Astrocyte (in vitro differentiated cells and primary cell): ENCODE measurements around the gene NDUFB1. TPM values are rescaled to one million over a fixed set of nuclear protein-coding genes. Genes with fewer than 3 reads are reported as not detected.

Experiments
- DNase-seq: peaks from one replicate; pipeline ENCODE4 v3.0.0-alpha.2; 2010; ENCODE audit warnings: low read depth
- FAIRE-seq: peaks from 2 replicates; lab custom pipeline; 2011; peaks lifted over from hg19 to GRCh38; lab: Jason Lieb, UNC
- H2AFZ ChIP-seq: 2 replicates; pipeline ENCODE4 v1.6.0; 2012; ENCODE audit warnings: low read depth, low read length, inconsistent platforms
- H3K27ac ChIP-seq: 2 replicates; pipeline ENCODE4 v1.5.1; 2011; ENCODE audit warnings: low read depth, low read length, inconsistent platforms
- H3K27me3 ChIP-seq: 2 replicates; pipeline ENCODE4 v1.6.0; 2011; ENCODE audit warnings: low read length, inconsistent platforms; ENCODE audit not compliant: insufficient read depth
- H3K36me3 ChIP-seq: 2 replicates; pipeline ENCODE4 v1.5.1; 2011; ENCODE audit warnings: low read length, inconsistent platforms; ENCODE audit not compliant: insufficient read depth
- H3K4me1 ChIP-seq: 2 replicates; pipeline ENCODE4 v1.5.1; 2011; ENCODE audit warnings: low read length, inconsistent platforms; ENCODE audit not compliant: insufficient read depth
- H3K4me2 ChIP-seq: 2 replicates; pipeline ENCODE4 v1.6.0; 2012; ENCODE audit warnings: low read length, inconsistent platforms
- H3K4me3 ChIP-seq: 2 replicates; pipeline ENCODE4 v1.5.1; 2011; ENCODE audit warnings: low read depth, mild to moderate bottlenecking, low read length, inconsistent platforms; ENCODE audit not compliant: insufficient read depth
- H3K79me2 ChIP-seq: 2 replicates; pipeline ENCODE4 v1.6.0; 2012; ENCODE audit warnings: mild to moderate bottlenecking, low read length, inconsistent platforms; ENCODE audit not compliant: insufficient read depth
- H3K9ac ChIP-seq: 2 replicates; pipeline ENCODE4 v1.6.0; 2012; ENCODE audit warnings: mild to moderate bottlenecking, low read length, inconsistent platforms
- H3K9me3 ChIP-seq: 2 replicates; pipeline ENCODE4 v1.5.1; 2012; ENCODE audit warnings: low read depth, mild to moderate bottlenecking, low read length, inconsistent platforms; ENCODE audit not compliant: insufficient read depth
- H4K20me1 ChIP-seq: 2 replicates; pipeline ENCODE4 v1.6.0; 2012; ENCODE audit warnings: low read length, inconsistent platforms; ENCODE audit not compliant: insufficient read depth
- H3K27ac Mint-ChIP-seq: one replicate; pipeline ENCODE4 v1.8.0; 2021; ENCODE audit warnings: mild to moderate bottlenecking, mixed read lengths; ENCODE audit not compliant: unreplicated experiment
- H3K27me3 Mint-ChIP-seq: one replicate; pipeline ENCODE4 v1.8.0; 2021; ENCODE audit warnings: low read depth, mixed read lengths; ENCODE audit not compliant: unreplicated experiment
- H3K36me3 Mint-ChIP-seq: one replicate; pipeline ENCODE4 v1.8.0; 2021; ENCODE audit warnings: low read depth, mixed read lengths; ENCODE audit not compliant: unreplicated experiment
- H3K4me1 Mint-ChIP-seq: one replicate; pipeline ENCODE4 v1.8.0; 2021; ENCODE audit warnings: low read depth, mixed read lengths; ENCODE audit not compliant: unreplicated experiment
- H3K4me3 Mint-ChIP-seq: one replicate; pipeline ENCODE4 v1.8.0; 2021; ENCODE audit warnings: mild to moderate bottlenecking, moderate library complexity, mixed read lengths; ENCODE audit not compliant: unreplicated experiment
- H3K9me3 Mint-ChIP-seq: one replicate; pipeline ENCODE4 v1.8.0; 2021; ENCODE audit warnings: mild to moderate bottlenecking, mixed read lengths; ENCODE audit not compliant: unreplicated experiment
- EZH2 ChIP-seq: IDR thresholded peaks from 2 replicates; pipeline ENCODE4 v1.6.1; 2012; ENCODE audit warnings: mild to moderate bottlenecking, low read length, inconsistent platforms; ENCODE audit not compliant: insufficient read depth
- total RNA-seq: library from RNA; stranded (reverse); gene quantifications from 2 replicates; pipeline ENCODE4 v1.2.1, GENCODE V29; 2021
- TF ChIP-seq, protein P1 (sequence below): IDR thresholded peaks from 2 replicates; pipeline ENCODE4 v1.5.1; 2011; ENCODE audit warnings: low read depth, mild to moderate bottlenecking, inconsistent platforms, low read length, moderate library complexity; ENCODE audit not compliant: insufficient read depth

NDUFB1 gene
- total RNA-seq, 1 donor from 2014 or later, result 108 TPM

DNA sequence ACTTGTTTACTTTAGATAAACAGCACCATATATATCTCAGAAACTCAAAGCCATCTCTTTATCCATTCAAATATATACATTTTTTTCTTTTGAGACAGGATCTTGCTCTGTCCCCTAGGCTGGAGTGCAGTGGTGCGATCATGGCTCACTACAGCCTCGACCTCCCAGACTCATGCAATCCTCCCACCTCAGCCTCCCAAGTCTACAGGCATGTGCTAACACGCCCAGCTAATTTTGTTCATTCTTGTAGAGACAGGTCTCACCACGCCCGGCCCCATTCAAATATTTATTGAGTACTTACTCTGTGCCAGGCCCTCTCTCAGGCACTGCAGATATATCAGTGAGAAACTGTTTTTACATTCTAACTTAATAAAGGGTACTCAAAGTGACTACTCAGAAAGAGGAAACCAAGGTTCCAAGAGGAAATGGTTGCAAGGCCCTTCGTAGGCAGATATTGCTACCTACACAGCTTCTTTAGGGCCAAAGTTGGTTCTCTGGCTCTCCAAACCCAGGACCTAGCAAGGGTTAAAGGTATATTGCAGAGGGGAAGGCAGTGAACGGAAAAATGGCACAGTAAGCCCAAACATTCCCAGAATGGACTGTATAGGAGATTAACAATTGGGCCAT, 18.0 kb downstream of the NDUFB1 start:
- Mint-ChIP-seq H3K4me3 (no peak overlapping the region), H3K4me1 (peaks cover 3% of the 10 kb centered on the region), H3K27ac (no peak overlapping the region), H3K36me3 (peaks cover 3% of the 10 kb centered on the region), H3K27me3 (no peaks in the 10 kb centered on the region), H3K9me3 (peaks cover 2% of the 10 kb centered on the region)
- Histone ChIP-seq H3K79me2 (peaks cover 68% of the 10 kb centered on the region), H3K27me3 (no peaks in the 10 kb centered on the region), H3K9me3 (no peaks in the 10 kb centered on the region), H3K4me2 (no peak overlapping the region), H3K27ac (no peak overlapping the region), H3K4me1 (peaks cover 4% of the 10 kb centered on the region), H2AFZ (no peak overlapping the region), H3K4me3 (no peak overlapping the region), H3K9ac (no peak overlapping the region), H3K36me3 (no peaks in the 10 kb centered on the region), H4K20me1 (peaks cover 38% of the 10 kb centered on the region)
- DNase-seq (no peak), FAIRE-seq (no peak)
- no peak for TF ChIP-seq EZH2
- TF ChIP-seq, protein P1, sequence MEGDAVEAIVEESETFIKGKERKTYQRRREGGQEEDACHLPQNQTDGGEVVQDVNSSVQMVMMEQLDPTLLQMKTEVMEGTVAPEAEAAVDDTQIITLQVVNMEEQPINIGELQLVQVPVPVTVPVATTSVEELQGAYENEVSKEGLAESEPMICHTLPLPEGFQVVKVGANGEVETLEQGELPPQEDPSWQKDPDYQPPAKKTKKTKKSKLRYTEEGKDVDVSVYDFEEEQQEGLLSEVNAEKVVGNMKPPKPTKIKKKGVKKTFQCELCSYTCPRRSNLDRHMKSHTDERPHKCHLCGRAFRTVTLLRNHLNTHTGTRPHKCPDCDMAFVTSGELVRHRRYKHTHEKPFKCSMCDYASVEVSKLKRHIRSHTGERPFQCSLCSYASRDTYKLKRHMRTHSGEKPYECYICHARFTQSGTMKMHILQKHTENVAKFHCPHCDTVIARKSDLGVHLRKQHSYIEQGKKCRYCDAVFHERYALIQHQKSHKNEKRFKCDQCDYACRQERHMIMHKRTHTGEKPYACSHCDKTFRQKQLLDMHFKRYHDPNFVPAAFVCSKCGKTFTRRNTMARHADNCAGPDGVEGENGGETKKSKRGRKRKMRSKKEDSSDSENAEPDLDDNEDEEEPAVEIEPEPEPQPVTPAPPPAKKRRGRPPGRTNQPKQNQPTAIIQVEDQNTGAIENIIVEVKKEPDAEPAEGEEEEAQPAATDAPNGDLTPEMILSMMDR, result no peak

DNA sequence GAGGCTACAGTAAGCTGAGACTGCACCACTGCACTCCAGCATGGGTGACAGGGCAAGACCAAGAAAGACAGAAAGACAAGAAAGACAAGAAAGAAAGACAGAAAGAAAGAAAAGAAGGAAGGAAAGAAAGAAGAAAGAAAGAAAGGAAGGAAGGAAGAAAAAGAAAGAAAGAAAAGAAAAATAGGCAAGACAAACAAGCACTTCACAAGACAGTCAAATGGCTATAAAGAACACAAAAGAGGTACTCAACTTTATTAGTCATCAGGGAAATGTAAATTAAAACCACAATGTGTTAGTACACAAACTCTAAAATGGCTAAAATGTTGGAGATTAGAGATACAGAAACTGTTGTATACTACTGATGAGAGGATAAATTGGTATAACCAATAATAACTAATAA, 21.7 kb downstream of the NDUFB1 start:
- no peak overlapping the region for H3K27ac ChIP-seq
- TF ChIP-seq, protein P1, result no peak
- no peak for TF ChIP-seq EZH2
- DNase-seq (no peak), FAIRE-seq (no peak)
- Mint-ChIP-seq H3K4me1 (peaks cover 3% of the 10 kb centered on the region), H3K4me3 (no peak overlapping the region), H3K27me3 (no peaks in the 10 kb centered on the region), H3K9me3 (no peaks in the 10 kb centered on the region), H3K36me3 (peaks cover 3% of the 10 kb centered on the region), H3K27ac (no peak overlapping the region)
- peaks cover 70% of the 10 kb centered on the region for H3K79me2 ChIP-seq
- peaks cover 4% of the 10 kb centered on the region for H3K36me3 ChIP-seq
- no peaks in the 10 kb centered on the region for H3K9me3 ChIP-seq
- peaks cover 40% of the 10 kb centered on the region for H4K20me1 ChIP-seq
- H3K27me3 ChIP-seq, result no peaks in the 10 kb centered on the region
- no peak overlapping the region for H2AFZ ChIP-seq
- H3K4me3 ChIP-seq, result no peak overlapping the region
- H3K9ac ChIP-seq, result no peak overlapping the region
- no peaks in the 10 kb centered on the region for H3K4me1 ChIP-seq
- H3K4me2 ChIP-seq, result no peak overlapping the region

DNA sequence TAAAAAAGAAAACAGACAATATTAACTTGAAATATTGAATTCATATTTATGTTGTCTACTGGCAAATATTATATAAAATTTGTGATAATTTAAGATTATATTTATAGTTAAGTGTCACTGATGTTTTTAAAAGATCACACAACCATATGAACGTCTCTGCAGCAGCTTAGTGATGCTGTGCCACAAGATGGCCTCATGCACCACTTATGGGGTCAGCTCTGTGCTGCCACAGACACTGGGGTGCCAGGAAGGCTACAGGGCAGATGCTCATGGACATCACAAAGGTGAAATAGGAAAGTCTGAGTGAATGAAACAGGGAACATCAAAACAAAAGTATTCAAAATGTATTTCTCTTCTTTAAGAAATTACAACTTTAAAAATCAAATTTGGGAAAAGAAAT, 28.2 kb downstream of the NDUFB1 start:
- Mint-ChIP-seq H3K27ac (no peak overlapping the region), H3K9me3 (no peaks in the 10 kb centered on the region), H3K27me3 (no peaks in the 10 kb centered on the region), H3K36me3 (peaks cover 2% of the 10 kb centered on the region), H3K4me1 (no peaks in the 10 kb centered on the region), H3K4me3 (no peak overlapping the region)
- H3K9me3 ChIP-seq, result no peaks in the 10 kb centered on the region
- FAIRE-seq, result no peak
- no peak overlapping the region for H3K4me2 ChIP-seq
- peaks cover 11% of the 10 kb centered on the region for H3K79me2 ChIP-seq
- no peaks in the 10 kb centered on the region for H3K4me1 ChIP-seq
- no peak overlapping the region for H3K9ac ChIP-seq
- DNase-seq, result no peak
- peaks cover 6% of the 10 kb centered on the region for H4K20me1 ChIP-seq
- TF ChIP-seq, protein P1, result no peak
- no peak overlapping the region for H2AFZ ChIP-seq
- H3K27me3 ChIP-seq, result no peaks in the 10 kb centered on the region
- H3K36me3 ChIP-seq, result peaks cover 6% of the 10 kb centered on the region
- H3K27ac ChIP-seq, result no peak overlapping the region
- no peak overlapping the region for H3K4me3 ChIP-seq
